WTC11 (cell line): Measurements from ENCODE around the gene OR2V1. TPM values are rescaled to one million over a fixed set of nuclear protein-coding genes. Genes with fewer than 3 reads are reported as not detected.

ENCODE experiments used
- ATAC-seq: fragments of 200-7000 bp; cut with Tn5 transposase; 2 replicates; pipeline ENCODE4 v1.10.0; 2021; ENCODE audit warnings: mild to moderate bottlenecking, moderate library complexity
- CTCF ChIA-PET: fragments of 300-600 bp; sonication (Branson Sonifier 250); formaldehyde crosslinking; loops from one replicate; lab custom pipeline; 2021; ENCODE audit warnings: antibody characterized with exemption; lab: Charles Lee
- POLR2A ChIA-PET: fragments of 350-600 bp; sonication (Branson Sonifier 250); formaldehyde crosslinking; loops from one replicate; lab custom pipeline; 2021; ENCODE audit warnings: antibody characterized with exemption; lab: Charles Lee
- DNase-seq: peaks from one replicate; pipeline ENCODE4 v3.0.0; 2021; ENCODE audit warnings: low spot score
- H3K27ac Mint-ChIP-seq: 2 replicates; pipeline ENCODE4 v1.8.0; 2021; ENCODE audit warnings: mixed read lengths
- H3K27me3 Mint-ChIP-seq: 2 replicates; pipeline ENCODE4 v1.8.0; 2021; ENCODE audit warnings: low read depth, mild to moderate bottlenecking, moderate library complexity, mixed read lengths
- H3K36me3 Mint-ChIP-seq: 2 replicates; pipeline ENCODE4 v1.8.0; 2021; ENCODE audit warnings: mixed read lengths
- H3K4me1 Mint-ChIP-seq: 2 replicates; pipeline ENCODE4 v1.8.0; 2022; ENCODE audit warnings: mixed read lengths
- H3K4me3 Mint-ChIP-seq: 2 replicates; pipeline ENCODE4 v1.8.0; 2021; ENCODE audit warnings: mild to moderate bottlenecking, moderate library complexity, mixed read lengths
- H3K9me3 Mint-ChIP-seq: 2 replicates; pipeline ENCODE4 v1.8.0; 2021; ENCODE audit warnings: mixed read lengths
- E2F4 ChIP-seq: sonication (generic); formaldehyde crosslinking; IDR thresholded peaks from 2 replicates; pipeline ENCODE4 v1.8.1; 2022; ENCODE audit warnings: low read depth, mild to moderate bottlenecking, moderate library complexity, missing genetic modification reagents, borderline replicate concordance
- ELF4 ChIP-seq: sonication (generic); formaldehyde crosslinking; IDR thresholded peaks from 2 replicates; pipeline ENCODE4 v1.8.1; 2022; ENCODE audit warnings: low read depth, mild to moderate bottlenecking, moderate library complexity, missing genetic modification reagents
- ESRRA ChIP-seq: sonication (generic); formaldehyde crosslinking; IDR thresholded peaks from 2 replicates; pipeline ENCODE4 v1.8.1; 2022; ENCODE audit warnings: mild to moderate bottlenecking, missing genetic modification reagents, borderline replicate concordance
- ETV6 ChIP-seq: sonication (generic); formaldehyde crosslinking; IDR thresholded peaks from 2 replicates; pipeline ENCODE4 v1.8.1; 2022; ENCODE audit warnings: mild to moderate bottlenecking, missing genetic modification reagents
- GRHL2 ChIP-seq: fragments of 250-450 bp; sonication (Bioruptor Pico); IDR thresholded peaks from 2 replicates; pipeline ENCODE4 v1.8.0; 2022; ENCODE audit warnings: mild to moderate bottlenecking, moderate library complexity; ENCODE audit not compliant: insufficient replicate concordance, severe bottlenecking
- IRF2 ChIP-seq: sonication (generic); formaldehyde crosslinking; IDR thresholded peaks from 2 replicates; pipeline ENCODE4 v1.8.0; 2022; ENCODE audit warnings: low read depth, missing genetic modification reagents, borderline replicate concordance
- MXD4 ChIP-seq: fragments of 250-450 bp; sonication (Bioruptor Pico); IDR thresholded peaks from 2 replicates; pipeline ENCODE4 v1.8.0; 2021; ENCODE audit warnings: mild to moderate bottlenecking, moderate library complexity, borderline replicate concordance
- SMAD4 ChIP-seq: sonication (generic); formaldehyde crosslinking; IDR thresholded peaks from 2 replicates; pipeline ENCODE4 v1.8.0; 2022; ENCODE audit warnings: mild to moderate bottlenecking, missing genetic modification reagents
- SOX15 ChIP-seq: fragments of 250-450 bp; sonication (Bioruptor Pico); IDR thresholded peaks from 2 replicates; pipeline ENCODE4 v1.9.0; 2021; ENCODE audit warnings: mild to moderate bottlenecking
- SP1 ChIP-seq: sonication (generic); formaldehyde crosslinking; conservative IDR thresholded peaks from 2 replicates; pipeline ENCODE4 v1.8.1; 2022; ENCODE audit warnings: missing genetic modification reagents
- TCF7 ChIP-seq: sonication (generic); formaldehyde crosslinking; IDR thresholded peaks from 2 replicates; pipeline ENCODE4 v1.8.0; 2022; ENCODE audit warnings: mild to moderate bottlenecking, low read depth, missing genetic modification reagents, moderate library complexity
- TEAD4 ChIP-seq: sonication (generic); formaldehyde crosslinking; IDR thresholded peaks from 2 replicates; pipeline ENCODE4 v1.8.0; 2022; ENCODE audit warnings: mild to moderate bottlenecking, missing genetic modification reagents
- ZNF281 ChIP-seq: sonication (generic); formaldehyde crosslinking; IDR thresholded peaks from 2 replicates; pipeline ENCODE4 v1.8.0; 2023; ENCODE audit warnings: mild to moderate bottlenecking, missing genetic modification reagents
- ZNF423 ChIP-seq: fragments of 250-450 bp; sonication (Bioruptor Pico); IDR thresholded peaks from 2 replicates; pipeline ENCODE4 v2.1.2; 2022; ENCODE audit warnings: mild to moderate bottlenecking, moderate library complexity
- ZSCAN18 ChIP-seq: fragments of 250-450 bp; sonication (Bioruptor Pico); IDR thresholded peaks from 2 replicates; pipeline ENCODE4 v2.1.2; 2022; ENCODE audit warnings: mild to moderate bottlenecking, moderate library complexity
- total RNA-seq: library from RNA; stranded (reverse); gene quantifications from 3 replicates; pipeline ENCODE4 v1.2.3, GENCODE V29; 2021
- TF ChIP-seq, protein P1 (sequence below): sonication (generic); formaldehyde crosslinking; IDR thresholded peaks from 2 replicates; pipeline ENCODE4 v1.8.0; 2023; ENCODE audit warnings: missing genetic modification reagents
- TF ChIP-seq, protein P2 (sequence below): sonication (generic); formaldehyde crosslinking; IDR thresholded peaks from 2 replicates; pipeline ENCODE4 v1.8.1; 2022; ENCODE audit warnings: missing genetic modification reagents, borderline replicate concordance
- TF ChIP-seq, protein P3 (sequence below): sonication (generic); formaldehyde crosslinking; conservative IDR thresholded peaks from 2 replicates; pipeline ENCODE4 v1.8.1; 2023; ENCODE audit warnings: mild to moderate bottlenecking, low read depth, missing genetic modification reagents, moderate library complexity
- TF ChIP-seq, protein P4 (sequence below): sonication (generic); formaldehyde crosslinking; IDR thresholded peaks from 2 replicates; pipeline ENCODE4 v1.8.0; 2022; ENCODE audit warnings: mild to moderate bottlenecking, missing genetic modification reagents

Gene OR2V1
- total RNA-seq, 1 experiment from 2014 or later, result not detected

DNA sequence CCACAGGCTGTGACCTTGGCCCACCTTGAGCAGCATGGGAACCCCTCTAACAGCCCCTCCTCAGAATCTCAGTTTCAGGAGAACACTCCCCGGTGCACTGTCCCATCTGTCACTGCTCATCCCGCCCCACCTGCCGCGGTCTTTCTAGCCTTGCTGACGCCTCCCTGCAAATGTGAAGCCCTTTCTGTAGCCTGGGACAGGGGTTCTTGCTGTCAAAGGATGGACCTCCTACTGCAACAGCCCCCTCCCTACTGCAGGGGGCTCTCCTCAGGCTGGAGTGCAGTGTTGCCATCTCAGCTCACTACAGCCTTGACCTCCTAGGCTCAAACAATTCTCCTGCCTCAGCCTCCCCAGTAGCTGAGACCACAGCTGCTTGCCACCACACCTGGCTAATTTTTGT, 20.0 kb downstream of the OR2V1 start:
- ChIA-PET POLR2A (no interaction called here), CTCF (no interaction called here)
- Mint-ChIP-seq H3K9me3 (peaks cover 8% of the 10 kb centered on the region), H3K27ac (no peak overlapping the region), H3K4me1 (peaks cover 42% of the 10 kb centered on the region), H3K27me3 (peaks cover 51% of the 10 kb centered on the region)
- no peak for ATAC-seq
- TF ChIP-seq E2F4 (CRISPR knock-in tag), result no peak
- no peak for TF ChIP-seq IRF2 (CRISPR knock-in tag)
- TF ChIP-seq MXD4 (CRISPR knock-in tag), result no peak
- no peak for TF ChIP-seq ZNF423 (CRISPR knock-in tag)
- no peak for TF ChIP-seq SOX15 (CRISPR knock-in tag)
- TF ChIP-seq, all 79 proteins: peak for 0
- DNase-seq, result no peak
- Mint-ChIP-seq H3K36me3 (peaks cover 8% of the 10 kb centered on the region), H3K4me3 (no peak overlapping the region)

DNA sequence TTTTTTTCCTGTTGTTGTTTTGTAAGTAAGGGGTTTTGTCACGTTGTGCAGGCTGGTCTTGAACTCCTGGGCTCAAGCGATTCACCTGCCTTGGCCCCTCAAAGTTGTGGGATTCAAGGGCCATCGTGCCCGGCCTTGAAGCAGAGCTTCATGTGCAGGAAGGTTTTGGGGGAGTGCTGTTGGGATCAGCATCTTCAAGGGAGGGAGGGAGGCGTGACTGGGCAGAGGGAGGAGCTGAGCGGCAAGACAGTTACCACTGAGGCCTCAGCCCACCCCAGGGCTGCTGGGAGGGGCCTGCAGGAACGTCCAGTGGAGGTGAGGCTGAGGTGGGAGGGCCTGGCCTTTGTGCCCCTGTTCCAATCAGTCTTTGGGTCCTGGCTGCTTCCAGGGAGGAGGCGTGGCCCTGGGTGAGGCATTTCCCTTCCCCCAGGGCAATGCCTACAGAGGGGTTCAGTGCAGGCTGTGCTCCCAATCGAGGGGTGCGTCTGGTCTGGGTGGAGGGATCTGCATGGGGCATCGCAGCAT, 21.4 kb downstream of the OR2V1 start:
- POLR2A ChIA-PET, result no interaction called here
- ATAC-seq, result peak; percentile 94

GRCh38 chr5:181108578-181109165, 22.3 kb downstream of the OR2V1 start:
- H3K27me3 Mint-ChIP-seq, result peaks cover 50% of the 10 kb centered on the region
- no peak overlapping the region for H3K27ac Mint-ChIP-seq
- ChIA-PET CTCF (interaction anchor here (1.1 to 1.8 kb wide), 4 partner anchors 20 to 248 kb away, joined by 3 to 4 read pairs (median 4); no protein-coding TSS in a partner anchor), POLR2A (no interaction called here)
- H3K36me3 Mint-ChIP-seq, result no peaks in the 10 kb centered on the region
- no peak overlapping the region for H3K4me3 Mint-ChIP-seq
- no peak for DNase-seq
- no peak for ATAC-seq
- no peaks in the 10 kb centered on the region for H3K9me3 Mint-ChIP-seq
- H3K4me1 Mint-ChIP-seq, result peaks cover 34% of the 10 kb centered on the region
- TF ChIP-seq, protein P1, sequence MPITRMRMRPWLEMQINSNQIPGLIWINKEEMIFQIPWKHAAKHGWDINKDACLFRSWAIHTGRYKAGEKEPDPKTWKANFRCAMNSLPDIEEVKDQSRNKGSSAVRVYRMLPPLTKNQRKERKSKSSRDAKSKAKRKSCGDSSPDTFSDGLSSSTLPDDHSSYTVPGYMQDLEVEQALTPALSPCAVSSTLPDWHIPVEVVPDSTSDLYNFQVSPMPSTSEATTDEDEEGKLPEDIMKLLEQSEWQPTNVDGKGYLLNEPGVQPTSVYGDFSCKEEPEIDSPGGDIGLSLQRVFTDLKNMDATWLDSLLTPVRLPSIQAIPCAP, result no peak
- TF ChIP-seq ELF4, result no peak
- TF ChIP-seq, protein P2, sequence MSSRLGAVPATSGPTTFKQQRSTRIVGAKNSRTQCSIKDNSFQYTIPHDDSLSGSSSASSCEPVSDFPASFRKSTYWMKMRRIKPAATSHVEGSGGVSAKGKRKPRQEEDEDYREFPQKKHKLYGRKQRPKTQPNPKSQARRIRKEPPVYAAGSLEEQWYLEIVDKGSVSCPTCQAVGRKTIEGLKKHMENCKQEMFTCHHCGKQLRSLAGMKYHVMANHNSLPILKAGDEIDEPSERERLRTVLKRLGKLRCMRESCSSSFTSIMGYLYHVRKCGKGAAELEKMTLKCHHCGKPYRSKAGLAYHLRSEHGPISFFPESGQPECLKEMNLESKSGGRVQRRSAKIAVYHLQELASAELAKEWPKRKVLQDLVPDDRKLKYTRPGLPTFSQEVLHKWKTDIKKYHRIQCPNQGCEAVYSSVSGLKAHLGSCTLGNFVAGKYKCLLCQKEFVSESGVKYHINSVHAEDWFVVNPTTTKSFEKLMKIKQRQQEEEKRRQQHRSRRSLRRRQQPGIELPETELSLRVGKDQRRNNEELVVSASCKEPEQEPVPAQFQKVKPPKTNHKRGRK (CRISPR knock-in tag), result no peak
- no peak for TF ChIP-seq ZNF281
- TF ChIP-seq SMAD4 (CRISPR knock-in tag), result no peak
- TF ChIP-seq IRF2 (CRISPR knock-in tag), result no peak
- no peak for TF ChIP-seq MXD4 (CRISPR knock-in tag)
- TF ChIP-seq ETV6 (CRISPR knock-in tag), result no peak
- TF ChIP-seq ZSCAN18 (CRISPR knock-in tag), result no peak
- no peak for TF ChIP-seq TEAD4
- no peak for TF ChIP-seq TCF7 (CRISPR knock-in tag)
- TF ChIP-seq, protein P3, sequence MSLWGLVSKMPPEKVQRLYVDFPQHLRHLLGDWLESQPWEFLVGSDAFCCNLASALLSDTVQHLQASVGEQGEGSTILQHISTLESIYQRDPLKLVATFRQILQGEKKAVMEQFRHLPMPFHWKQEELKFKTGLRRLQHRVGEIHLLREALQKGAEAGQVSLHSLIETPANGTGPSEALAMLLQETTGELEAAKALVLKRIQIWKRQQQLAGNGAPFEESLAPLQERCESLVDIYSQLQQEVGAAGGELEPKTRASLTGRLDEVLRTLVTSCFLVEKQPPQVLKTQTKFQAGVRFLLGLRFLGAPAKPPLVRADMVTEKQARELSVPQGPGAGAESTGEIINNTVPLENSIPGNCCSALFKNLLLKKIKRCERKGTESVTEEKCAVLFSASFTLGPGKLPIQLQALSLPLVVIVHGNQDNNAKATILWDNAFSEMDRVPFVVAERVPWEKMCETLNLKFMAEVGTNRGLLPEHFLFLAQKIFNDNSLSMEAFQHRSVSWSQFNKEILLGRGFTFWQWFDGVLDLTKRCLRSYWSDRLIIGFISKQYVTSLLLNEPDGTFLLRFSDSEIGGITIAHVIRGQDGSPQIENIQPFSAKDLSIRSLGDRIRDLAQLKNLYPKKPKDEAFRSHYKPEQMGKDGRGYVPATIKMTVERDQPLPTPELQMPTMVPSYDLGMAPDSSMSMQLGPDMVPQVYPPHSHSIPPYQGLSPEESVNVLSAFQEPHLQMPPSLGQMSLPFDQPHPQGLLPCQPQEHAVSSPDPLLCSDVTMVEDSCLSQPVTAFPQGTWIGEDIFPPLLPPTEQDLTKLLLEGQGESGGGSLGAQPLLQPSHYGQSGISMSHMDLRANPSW (CRISPR knock-in tag), result no peak
- no peak for TF ChIP-seq ESRRA (CRISPR knock-in tag)
- TF ChIP-seq, protein P4, sequence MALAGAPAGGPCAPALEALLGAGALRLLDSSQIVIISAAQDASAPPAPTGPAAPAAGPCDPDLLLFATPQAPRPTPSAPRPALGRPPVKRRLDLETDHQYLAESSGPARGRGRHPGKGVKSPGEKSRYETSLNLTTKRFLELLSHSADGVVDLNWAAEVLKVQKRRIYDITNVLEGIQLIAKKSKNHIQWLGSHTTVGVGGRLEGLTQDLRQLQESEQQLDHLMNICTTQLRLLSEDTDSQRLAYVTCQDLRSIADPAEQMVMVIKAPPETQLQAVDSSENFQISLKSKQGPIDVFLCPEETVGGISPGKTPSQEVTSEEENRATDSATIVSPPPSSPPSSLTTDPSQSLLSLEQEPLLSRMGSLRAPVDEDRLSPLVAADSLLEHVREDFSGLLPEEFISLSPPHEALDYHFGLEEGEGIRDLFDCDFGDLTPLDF (CRISPR knock-in tag), result no peak

More for the DNA sequence above, 21.4 kb downstream of the OR2V1 start:
- no peak overlapping the region for H3K4me3 Mint-ChIP-seq
- peaks cover 7% of the 10 kb centered on the region for H3K36me3 Mint-ChIP-seq
- peaks cover 50% of the 10 kb centered on the region for H3K27me3 Mint-ChIP-seq
- peak; percentile 74 for DNase-seq
- peaks cover 8% of the 10 kb centered on the region for H3K9me3 Mint-ChIP-seq
- CTCF ChIA-PET, result interaction anchor here (0.6 to 1.5 kb wide), 6 partner anchors 9 to 249 kb away, joined by 3 to 4 read pairs (median 3); no protein-coding TSS in a partner anchor
- no peak for TF ChIP-seq GRHL2
- TF ChIP-seq SP1 (CRISPR knock-in tag), result peak; percentile 77; the same call in 1 of the 2 replicates
- H3K4me1 Mint-ChIP-seq, result peaks cover 31% of the 10 kb centered on the region
- H3K27ac Mint-ChIP-seq, result no peak overlapping the region
